Ectodermal cell (in vitro differentiated cells): ENCODE data around the gene ISLR2.

ENCODE experiments used
- H3K27ac ChIP-seq: 2 replicates; pipeline ENCODE4 v1.7.0; 2013; ENCODE audit warnings: mild to moderate bottlenecking, low read depth, low read length; ENCODE audit not compliant: insufficient read depth, poor library complexity, severe bottlenecking
- H3K27me3 ChIP-seq: 2 replicates; pipeline ENCODE4 v1.7.0; 2013; ENCODE audit warnings: mild to moderate bottlenecking, low read length; ENCODE audit not compliant: insufficient read depth, control insufficient read depth, poor library complexity, severe bottlenecking
- H3K36me3 ChIP-seq: one replicate; pipeline ENCODE4 v1.7.0; 2013; ENCODE audit warnings: low read length; ENCODE audit not compliant: control insufficient read depth, insufficient read depth
- H3K4me1 ChIP-seq: one replicate; pipeline ENCODE4 v1.7.0; 2013; ENCODE audit warnings: low read length; ENCODE audit not compliant: control insufficient read depth, insufficient read depth
- H3K4me3 ChIP-seq: 2 replicates; pipeline ENCODE4 v1.7.0; 2013; ENCODE audit warnings: low read depth, low read length, control low read depth; ENCODE audit not compliant: insufficient read depth
- H3K9me3 ChIP-seq: 2 replicates; pipeline ENCODE4 v1.7.0; 2013; ENCODE audit warnings: mild to moderate bottlenecking, low read length, moderate library complexity; ENCODE audit not compliant: control insufficient read depth
- WGBS, 2 experiments: methylation state at CpG; one replicate each; pipeline ENCODE4 v1.1.7; 2013; ENCODE audit warnings: missing lambda C conversion rate in 2 of 2; 5-methylcytosine and 5-hydroxymethylcytosine counted together

Gene ISLR2

DNA sequence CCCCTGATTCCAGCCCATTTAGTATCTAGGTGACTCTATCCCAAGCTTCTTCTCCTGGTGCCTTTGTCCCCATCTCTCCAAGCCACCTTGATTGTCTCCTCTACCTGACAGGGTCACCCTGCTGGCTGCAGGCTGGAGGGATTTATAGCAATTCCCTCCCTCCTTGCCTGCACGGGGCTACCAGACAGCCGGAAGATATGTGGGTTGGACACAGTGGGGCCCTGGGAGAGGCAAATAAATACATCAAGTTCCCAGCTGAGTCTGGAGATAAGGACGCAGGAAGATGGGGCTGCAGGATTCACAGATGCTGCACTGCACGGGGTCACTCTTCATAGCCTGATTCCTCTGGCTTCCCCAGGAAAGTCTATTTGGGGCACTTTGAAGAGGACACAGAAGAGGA is 9.3 kb upstream of the ISLR2 start:
- Histone ChIP-seq H3K36me3 (no peaks in the 10 kb centered on the region), H3K27me3 (no peaks in the 10 kb centered on the region), H3K4me1 (peaks cover 15% of the 10 kb centered on the region), H3K27ac (no peak overlapping the region), H3K9me3 (no peaks in the 10 kb centered on the region), H3K4me3 (no peak overlapping the region)
- WGBS, 2 experiments: 77 to 83% methylated on average over 4 of the region's 4 CpGs

DNA sequence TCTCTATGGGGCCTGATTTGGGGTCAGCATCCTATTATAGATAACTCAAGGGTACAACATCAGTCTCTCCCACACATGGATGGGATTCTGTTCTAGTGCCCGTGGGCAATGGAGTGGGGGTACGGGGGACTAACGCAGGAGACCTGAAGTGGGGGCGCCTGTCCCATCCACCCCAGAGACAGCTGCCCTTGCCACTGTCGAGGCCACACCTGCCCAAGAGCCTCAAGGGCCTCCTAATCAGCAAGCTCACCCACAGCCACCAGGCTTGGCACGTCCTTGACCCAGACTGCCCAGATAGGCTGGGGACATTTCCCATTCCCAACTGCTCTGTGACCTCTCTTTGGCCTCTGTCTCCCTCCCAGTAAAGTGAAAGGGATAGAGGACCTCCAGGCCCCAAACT is 8.5 kb upstream of the ISLR2 start:
- Histone ChIP-seq H3K36me3 (no peaks in the 10 kb centered on the region), H3K4me1 (peaks cover 15% of the 10 kb centered on the region), H3K27ac (no peak overlapping the region), H3K27me3 (peaks cover 7% of the 10 kb centered on the region), H3K9me3 (no peaks in the 10 kb centered on the region), H3K4me3 (no peak overlapping the region)
- 96 to 97% methylated on average over 6 of the region's 6 CpGs for WGBS, 2 experiments

- Histone ChIP-seq H3K4me1 (peaks cover 15% of the 10 kb centered on the region), H3K27me3 (peaks cover 14% of the 10 kb centered on the region)
- WGBS, 2 experiments: 48 to 51% methylated on average over 5 of the region's 5 CpGs
These were observed 7.8 kb upstream of the ISLR2 start for GRCh38 chr15:74122403-74123130.

GRCh38 chr15:74123131-74123429 is 7.3 kb upstream of the ISLR2 start:
- peaks cover 19% of the 10 kb centered on the region for H3K27me3 ChIP-seq
- no peaks in the 10 kb centered on the region for H3K9me3 ChIP-seq
- H3K4me1 ChIP-seq: peaks cover 15% of the 10 kb centered on the region
- no peaks in the 10 kb centered on the region for H3K36me3 ChIP-seq
- H3K27ac ChIP-seq: no peak overlapping the region
- no peak overlapping the region for H3K4me3 ChIP-seq
- WGBS, 2 experiments: 47 to 48% methylated on average over 4 of the region's 4 CpGs

More at GRCh38 chr15:74122403-74123130, 7.8 kb upstream of the ISLR2 start:
- H3K36me3 ChIP-seq: no peaks in the 10 kb centered on the region
- H3K9me3 ChIP-seq: no peaks in the 10 kb centered on the region
- no peak overlapping the region for H3K4me3 ChIP-seq
- H3K27ac ChIP-seq: no peak overlapping the region

GRCh38 chr15:74123658-74124057 is 6.7 kb upstream of the ISLR2 start:
- Histone ChIP-seq H3K27ac (no peak overlapping the region), H3K4me1 (peaks cover 16% of the 10 kb centered on the region), H3K4me3 (no peak overlapping the region), H3K27me3 (peaks cover 25% of the 10 kb centered on the region), H3K9me3 (no peaks in the 10 kb centered on the region), H3K36me3 (no peaks in the 10 kb centered on the region)
- 88 to 97% methylated on average over 4 of the region's 4 CpGs for WGBS, 2 experiments

DNA sequence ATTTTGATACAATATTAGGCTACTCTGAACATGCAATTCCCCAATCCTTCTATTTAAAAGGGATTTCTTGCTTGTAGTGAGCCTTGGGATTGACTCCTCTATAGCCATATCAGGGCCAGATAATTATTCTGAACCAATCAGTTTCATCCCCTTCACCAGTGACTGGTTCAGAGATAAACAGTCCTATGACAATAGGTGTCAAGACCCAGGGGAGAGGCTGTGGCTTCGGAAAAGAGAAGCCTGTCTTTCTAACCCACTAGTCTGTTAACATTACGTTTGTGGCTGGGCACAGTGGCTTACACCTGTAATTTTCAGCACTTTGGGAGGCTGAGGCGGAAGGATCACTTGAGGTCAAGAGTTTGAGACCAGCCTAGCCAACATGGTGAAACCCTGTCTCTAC is 6.2 kb upstream of the ISLR2 start:
- no peaks in the 10 kb centered on the region for H3K9me3 ChIP-seq
- H3K27ac ChIP-seq: no peak overlapping the region
- WGBS, 2 experiments: 92 to 93% methylated on average over 3 of the region's 3 CpGs
- no peaks in the 10 kb centered on the region for H3K36me3 ChIP-seq
- H3K27me3 ChIP-seq: peaks cover 30% of the 10 kb centered on the region
- no peak overlapping the region for H3K4me3 ChIP-seq
- peaks cover 22% of the 10 kb centered on the region for H3K4me1 ChIP-seq

DNA sequence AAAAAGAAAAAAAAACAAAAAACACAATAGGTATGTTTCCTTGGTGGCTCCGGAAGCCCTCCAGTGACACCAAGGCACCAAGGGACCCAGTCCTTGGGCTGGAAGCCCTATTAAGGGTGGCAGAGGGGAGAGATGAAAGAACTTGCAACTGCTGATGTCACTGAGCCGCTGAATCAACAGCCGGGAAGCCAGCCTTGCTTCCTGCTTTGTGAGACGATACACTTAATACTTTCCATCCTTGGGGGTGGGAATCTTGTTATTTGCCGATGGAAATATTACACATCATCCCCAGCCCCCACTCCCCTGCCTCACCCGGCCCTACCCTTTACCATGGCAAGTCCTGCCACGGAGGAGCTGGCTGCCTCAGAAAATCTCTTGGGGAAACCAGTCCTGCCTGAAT is 5.6 kb upstream of the ISLR2 start:
- H3K4me3 ChIP-seq: no peak overlapping the region
- H3K9me3 ChIP-seq: no peaks in the 10 kb centered on the region
- 86 to 91% methylated on average over 7 of the region's 7 CpGs for WGBS, 2 experiments
- H3K27ac ChIP-seq: no peak overlapping the region
- H3K4me1 ChIP-seq: peaks cover 27% of the 10 kb centered on the region
- no peaks in the 10 kb centered on the region for H3K36me3 ChIP-seq
- peaks cover 36% of the 10 kb centered on the region for H3K27me3 ChIP-seq

GRCh38 chr15:74127255-74127953 is 3.0 kb upstream of the ISLR2 start:
- H3K27ac ChIP-seq: no peak overlapping the region

DNA sequence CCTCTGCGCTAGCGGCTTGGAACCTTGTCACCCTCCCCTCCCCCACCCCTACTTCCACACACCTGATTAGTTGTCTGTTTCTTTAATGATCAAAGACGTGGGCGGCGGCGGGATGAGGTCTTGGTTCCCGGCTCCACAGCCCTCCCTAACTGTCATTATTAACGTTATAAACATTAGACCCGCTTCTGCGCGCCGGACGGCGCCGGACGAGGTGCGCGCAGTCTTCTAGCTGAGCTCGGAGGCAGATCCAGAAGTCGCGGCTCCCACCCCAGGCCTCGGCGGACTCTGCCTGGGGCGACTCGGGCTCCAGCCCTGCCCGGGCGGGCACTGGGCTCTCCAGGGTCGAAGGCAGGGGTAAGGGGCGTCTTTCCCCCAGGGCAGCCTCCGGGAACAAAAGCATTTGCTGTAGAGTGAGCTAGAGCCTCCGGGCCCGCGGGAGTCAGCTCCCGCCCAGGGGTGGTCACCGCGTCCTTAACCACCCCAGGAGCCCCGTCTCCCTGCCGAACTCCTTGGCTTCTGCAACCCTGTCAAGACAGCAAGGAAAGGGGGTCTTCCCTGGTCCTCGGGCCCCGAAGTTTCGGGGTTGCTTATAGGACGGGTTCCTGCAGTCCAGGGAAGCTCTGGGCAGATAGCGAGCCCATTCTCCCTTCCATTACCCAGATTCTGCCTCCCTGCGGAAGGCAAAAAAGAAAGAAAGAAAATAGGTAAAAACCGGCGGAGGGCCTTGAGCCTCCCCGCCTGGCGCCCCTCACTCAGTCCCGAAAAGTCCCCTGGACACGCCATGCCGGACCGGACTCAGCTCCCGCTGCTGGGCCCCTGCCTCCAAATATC is 2.2 kb upstream of the ISLR2 start:
- whole genome bisulfite sequencing, 2 experiments: 1 to 2% methylated on average over 53 of the region's 53 CpGs
- Histone ChIP-seq H3K27me3 (peaks cover 70% of the 10 kb centered on the region), H3K4me1 (peaks cover 36% of the 10 kb centered on the region), H3K36me3 (no peaks in the 10 kb centered on the region), H3K27ac (no peak overlapping the region), H3K4me3 (peak overlapping the region; percentile 34), H3K9me3 (no peaks in the 10 kb centered on the region)

More at GRCh38 chr15:74127255-74127953, 3.0 kb upstream of the ISLR2 start:
- Histone ChIP-seq H3K36me3 (no peaks in the 10 kb centered on the region), H3K4me3 (peak overlapping the region; percentile 34), H3K27me3 (peaks cover 62% of the 10 kb centered on the region), H3K9me3 (no peaks in the 10 kb centered on the region), H3K4me1 (peaks cover 43% of the 10 kb centered on the region)
- WGBS, 2 experiments: 15% methylated on average over 44 of the region's 44 CpGs
